Naive thymus-derived CD8-positive, alpha-beta T cell (primary cell): ENCODE measurements around the gene LONP2. TPM values are rescaled to one million over a fixed set of nuclear protein-coding genes. Genes with fewer than 3 reads are reported as not detected.

ENCODE experiments used
- ATAC-seq, 2 donors: fragments of 150-1000 bp; cut with Tn5 transposase in 1 of 2; sonication (Bioruptor Pico), chemical (Tn5 transposase) in 1 of 2; 1 replicate in 1 of 2; 2 replicates in 1 of 2; pipeline ENCODE4 v1.10.0; 2021; ENCODE audit warnings: mild to moderate bottlenecking in 2 of 2, moderate library complexity in 2 of 2
- POLR2A ChIA-PET: fragments of 350-600 bp; sonication (Branson Sonifier 250); formaldehyde crosslinking; loops from one replicate; lab custom pipeline; 2021; ENCODE audit warnings: antibody characterized with exemption; lab: Charles Lee
- DNase-seq, 10 donors: peaks; one replicate each; pipeline versions ENCODE4 v3.0.0 to v3.0.0-alpha.2; 2020 to 2022
- H3K27ac Mint-ChIP-seq, 10 donors: one replicate each; pipeline ENCODE4 v1.8.0; 2020 to 2022; ENCODE audit warnings: mild to moderate bottlenecking in 10 of 10, mixed read lengths in 10 of 10, moderate library complexity in 4 of 10, inconsistent platforms in 1 of 10
- H3K27me3 Mint-ChIP-seq, 5 donors: one replicate each; pipeline ENCODE4 v1.8.0; 2021 to 2022; ENCODE audit warnings: mixed read lengths in 5 of 5
- H3K36me3 Mint-ChIP-seq, 3 donors: one replicate each; pipeline ENCODE4 v1.8.0; 2020 to 2022; ENCODE audit warnings: mixed read lengths in 3 of 3, mild to moderate bottlenecking in 2 of 3, inconsistent platforms in 1 of 3
- H3K4me1 Mint-ChIP-seq, 4 donors: one replicate each; pipeline ENCODE4 v1.8.0; 2021 to 2022; ENCODE audit warnings: mixed read lengths in 4 of 4
- H3K4me3 Mint-ChIP-seq, 10 donors: one replicate each; pipeline ENCODE4 v1.8.0; 2020 to 2022; ENCODE audit warnings: mild to moderate bottlenecking in 10 of 10, mixed read lengths in 10 of 10, moderate library complexity in 6 of 10, inconsistent platforms in 1 of 10
- H3K9me3 Mint-ChIP-seq, 9 donors: one replicate each; pipeline ENCODE4 v1.8.0; 2020 to 2022; ENCODE audit warnings: mixed read lengths in 9 of 9, mild to moderate bottlenecking in 3 of 9, inconsistent platforms in 1 of 9, moderate library complexity in 1 of 9
- polyA plus RNA-seq, 3 donors: library from polyadenylated mRNA; unstranded; fragments of 300-500 nt; fragmentation: Illumina TruSeq; gene quantifications; one replicate each; pipeline ENCODE4 v1.2.3, GENCODE V29; 2021
- total RNA-seq, 8 experiments: library from RNA in 2 of 8; stranded (reverse) in 2 of 8; gene quantifications; one replicate each; pipeline ENCODE4 v1.2.3 and lab custom pipeline; 2021 to 2026

Gene LONP2
- total and polyA plus RNA-seq, 5 experiments from 2014 or later = 37.2 to 114 (median 44.5) TPM

- Mint-ChIP-seq H3K27me3 (no peaks in the 10 kb centered on the region), H3K9me3 (no peaks in the 10 kb centered on the region), H3K4me1 (peaks cover 11 to 41% (median 21%) of the 10 kb centered on the region in 4 donors), H3K27ac (peak overlapping the region in 2 of 10 donors; percentile 15 to 49), H3K4me3 (no peak overlapping the region), H3K36me3 (peaks cover 9 to 44% (median 10%) of the 10 kb centered on the region in 3 donors)
- POLR2A ChIA-PET = no interaction called here
- DNase-seq (no peak), ATAC-seq (no peak)
Measured at GRCh38 chr16:48329138-48329537, 85.0 kb downstream of the LONP2 start.

DNA sequence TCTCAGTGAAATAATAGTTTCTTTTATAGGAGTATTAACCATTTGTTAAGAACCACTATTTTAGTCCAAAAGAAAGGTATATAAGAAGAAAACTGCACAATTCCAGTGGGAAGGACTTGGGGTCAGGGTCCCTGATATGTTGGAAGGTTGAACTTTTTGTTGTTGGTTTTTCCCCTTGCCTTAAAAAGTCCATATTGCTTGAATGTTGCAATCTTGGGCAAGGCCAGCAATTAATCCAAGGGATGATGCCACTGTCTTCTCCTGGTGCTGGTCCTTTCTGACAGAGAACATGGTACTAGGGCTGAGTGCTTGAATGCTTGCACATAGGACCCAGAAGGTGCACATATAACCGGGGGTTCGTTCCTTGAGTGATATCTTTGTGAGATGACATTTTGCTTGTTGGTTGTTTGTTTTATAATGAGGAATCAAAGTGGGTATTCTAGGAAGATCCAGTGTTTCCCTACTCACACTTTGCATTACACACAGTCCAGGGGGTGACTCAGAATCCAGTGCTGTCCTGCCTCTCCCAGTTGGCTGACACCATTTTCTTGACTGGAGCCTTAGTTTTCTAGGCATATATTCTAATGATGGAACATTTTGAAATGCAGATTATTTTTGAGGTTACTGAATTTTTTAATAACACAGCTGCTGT lies 86.2 kb downstream of the LONP2 start:
- Mint-ChIP-seq H3K9me3 (no peaks in the 10 kb centered on the region), H3K4me3 (peak overlapping the region in 1 of 10 donors; percentile 11), H3K27ac (peak overlapping the region; percentile 5 to 80 (median 60)), H3K36me3 (peaks cover 6 to 52% (median 12%) of the 10 kb centered on the region in 3 donors), H3K4me1 (peaks cover 9 to 33% (median 21%) of the 10 kb centered on the region in 4 donors), H3K27me3 (no peaks in the 10 kb centered on the region)
- POLR2A ChIA-PET = interaction anchor here (1.0 kb wide), 1 partner anchor 12 kb away, joined by 6 read pairs; no protein-coding TSS in a partner anchor
- ATAC-seq = no peak
- DNase-seq = no peak

- no peak for ATAC-seq
- peak overlapping the region; percentile 46 to 80 (median 61) for H3K27ac Mint-ChIP-seq
- peaks cover 8 to 30% (median 20%) of the 10 kb centered on the region in 4 donors for H3K4me1 Mint-ChIP-seq
- no peaks in the 10 kb centered on the region for H3K9me3 Mint-ChIP-seq
- H3K36me3 Mint-ChIP-seq = peaks cover 4 to 55% (median 11%) of the 10 kb centered on the region in 3 donors
- POLR2A ChIA-PET = interaction anchor here (1.0 kb wide), 1 partner anchor 12 kb away, joined by 6 read pairs; no protein-coding TSS in a partner anchor
- peak overlapping the region in 1 of 10 donors; percentile 0 for H3K4me3 Mint-ChIP-seq
- no peaks in the 10 kb centered on the region for H3K27me3 Mint-ChIP-seq
- no peak for DNase-seq
Measured at GRCh38 chr16:48330841-48331192, 86.7 kb downstream of the LONP2 start.

DNA sequence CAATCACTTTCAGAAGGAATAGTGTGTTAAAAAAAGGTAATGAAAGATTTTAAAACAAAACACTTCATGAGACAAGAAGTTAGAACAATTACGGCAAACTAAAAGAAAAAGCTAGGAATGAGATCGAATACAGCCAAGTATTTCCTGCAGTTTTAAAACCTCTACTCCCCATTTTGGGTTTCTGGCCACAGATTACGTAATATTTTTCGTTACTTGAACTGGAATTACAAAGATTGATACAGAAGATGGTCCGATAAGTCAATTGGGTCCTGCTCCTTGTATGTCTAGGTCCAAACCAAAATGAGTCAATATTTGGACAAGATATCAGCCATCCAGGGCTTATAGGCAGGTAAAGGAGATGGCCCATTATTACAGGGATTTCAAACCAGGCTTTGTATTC lies 88.9 kb downstream of the LONP2 start:
- peak overlapping the region in 1 of 10 donors; percentile 49 for H3K27ac Mint-ChIP-seq
- ATAC-seq = no peak
- POLR2A ChIA-PET = interaction anchor here (1.5 kb wide), 1 partner anchor 13 kb away, joined by 4 read pairs; no protein-coding TSS in a partner anchor
- no peak for DNase-seq
- peaks cover 12 to 66% (median 24%) of the 10 kb centered on the region in 3 donors for H3K36me3 Mint-ChIP-seq
- H3K4me3 Mint-ChIP-seq = no peak overlapping the region
- H3K9me3 Mint-ChIP-seq = no peaks in the 10 kb centered on the region
- no peaks in the 10 kb centered on the region for H3K27me3 Mint-ChIP-seq
- H3K4me1 Mint-ChIP-seq = peaks cover 10 to 27% (median 21%) of the 10 kb centered on the region in 4 donors

DNA sequence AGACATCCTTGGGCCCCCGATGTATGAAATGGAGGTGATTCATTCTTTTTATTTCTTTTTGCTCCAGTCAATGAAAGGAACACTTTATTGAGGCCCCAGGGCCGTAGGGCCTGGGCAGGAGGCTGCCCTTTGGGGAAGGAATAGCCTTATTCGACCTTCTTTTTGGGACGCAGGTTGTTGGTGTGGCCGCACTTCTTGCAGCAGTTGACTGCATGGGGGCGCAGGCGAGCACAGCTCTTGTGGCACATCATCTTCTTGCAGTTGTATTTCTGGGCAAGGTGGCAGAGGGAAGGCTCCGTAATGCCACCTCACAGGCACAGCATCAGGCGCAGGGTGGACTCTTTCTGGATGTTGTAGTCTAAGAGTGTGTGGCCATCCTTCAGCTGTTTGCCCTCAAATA lies 90.2 kb downstream of the LONP2 start:
- Mint-ChIP-seq H3K27ac (peak overlapping the region in 1 of 10 donors; percentile 27), H3K4me3 (no peak overlapping the region), H3K4me1 (peaks cover 15 to 33% (median 24%) of the 10 kb centered on the region in 4 donors), H3K9me3 (no peaks in the 10 kb centered on the region), H3K27me3 (no peaks in the 10 kb centered on the region), H3K36me3 (peaks cover 12 to 76% (median 26%) of the 10 kb centered on the region in 3 donors)
- DNase-seq (no peak), ATAC-seq (no peak)
- POLR2A ChIA-PET = no interaction called here

- no peak for ATAC-seq
Measured at GRCh38 chr16:48335961-48336360, 91.9 kb downstream of the LONP2 start.

DNA sequence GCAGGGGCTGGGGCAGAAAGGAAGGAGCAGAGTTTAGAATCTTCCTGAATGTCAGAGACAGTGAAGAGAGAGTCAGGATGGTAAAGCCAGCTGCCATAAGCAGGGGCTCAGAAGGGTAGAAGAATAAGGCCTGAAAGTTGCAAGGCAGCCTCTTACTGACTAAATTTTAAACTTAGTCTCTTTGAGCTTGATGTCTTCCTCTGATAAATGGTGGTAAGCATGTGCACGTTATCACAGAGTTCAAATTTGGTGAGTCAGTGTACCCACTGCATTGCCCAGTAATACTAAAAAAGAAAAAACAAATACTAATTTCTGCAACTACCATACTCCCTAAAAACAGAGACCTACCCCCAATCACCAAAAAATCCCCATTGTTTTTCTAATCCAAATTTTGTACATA lies 96.0 kb downstream of the LONP2 start:
- no peaks in the 10 kb centered on the region for H3K9me3 Mint-ChIP-seq
- no peak for DNase-seq
- H3K4me3 Mint-ChIP-seq = no peak overlapping the region
- no peak for ATAC-seq
- H3K36me3 Mint-ChIP-seq = peaks cover 8 to 91% (median 31%) of the 10 kb centered on the region in 3 donors
- peak overlapping the region in 8 of 10 donors; percentile 16 to 73 (median 51) for H3K27ac Mint-ChIP-seq
- no peaks in the 10 kb centered on the region for H3K27me3 Mint-ChIP-seq
- peaks cover 0 to 16% (median 12%) of the 10 kb centered on the region in 4 donors for H3K4me1 Mint-ChIP-seq
- POLR2A ChIA-PET = interaction anchor here (1.2 kb wide), 1 partner anchor 9 kb away, joined by 3 read pairs; no protein-coding TSS in a partner anchor

More at GRCh38 chr16:48335961-48336360, 91.9 kb downstream of the LONP2 start:
- Mint-ChIP-seq H3K27me3 (no peaks in the 10 kb centered on the region), H3K4me3 (no peak overlapping the region), H3K9me3 (no peaks in the 10 kb centered on the region), H3K4me1 (peaks cover 3 to 21% (median 17%) of the 10 kb centered on the region in 4 donors), H3K27ac (peak overlapping the region in 1 of 10 donors; percentile 49), H3K36me3 (peaks cover 12 to 82% (median 26%) of the 10 kb centered on the region in 3 donors)
- no peak for DNase-seq
- POLR2A ChIA-PET = no interaction called here

DNA sequence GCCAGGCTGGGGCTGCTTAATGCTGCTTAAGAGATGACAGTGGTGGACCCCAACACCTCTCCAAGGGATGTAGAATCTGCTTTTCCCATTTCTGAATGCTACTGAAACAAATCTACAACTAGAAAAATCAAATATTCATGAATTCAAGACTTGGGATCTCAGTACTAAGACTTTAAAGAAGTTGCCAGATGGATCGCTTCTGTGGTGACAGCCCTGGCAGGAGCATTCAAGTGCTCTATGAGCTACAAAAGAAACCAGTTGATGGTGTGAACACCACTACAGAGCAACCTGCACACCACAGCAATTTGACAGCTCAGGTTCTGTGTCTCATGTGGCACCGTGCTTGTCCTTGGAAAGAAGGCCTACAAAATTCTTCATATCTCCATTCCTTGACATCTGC lies 98.5 kb downstream of the LONP2 start:
- H3K36me3 Mint-ChIP-seq = peaks cover 0 to 69% (median 15%) of the 10 kb centered on the region in 3 donors

GRCh38 chr16:48347191-48347865 lies 103.2 kb downstream of the LONP2 start:
- peak overlapping the region; percentile 44 to 91 (median 76) for H3K27ac Mint-ChIP-seq
- peak in 6 of 10 donors; percentile 5 to 58 (median 30) for DNase-seq
- ATAC-seq = peak; percentile 66 to 89
- no peak overlapping the region for H3K4me3 Mint-ChIP-seq
- peaks cover 0 to 70% (median 18%) of the 10 kb centered on the region in 3 donors for H3K36me3 Mint-ChIP-seq
- H3K4me1 Mint-ChIP-seq = peaks cover 0 to 21% (median 6%) of the 10 kb centered on the region in 4 donors
- POLR2A ChIA-PET = interaction anchor here (0.7 kb wide), 1 partner anchor 29 kb away, joined by 3 read pairs; no protein-coding TSS in a partner anchor
- no peaks in the 10 kb centered on the region for H3K27me3 Mint-ChIP-seq
- no peaks in the 10 kb centered on the region for H3K9me3 Mint-ChIP-seq

More for the DNA sequence above, 98.5 kb downstream of the LONP2 start:
- H3K27ac Mint-ChIP-seq = peak overlapping the region in 7 of 10 donors; percentile 4 to 77 (median 44)
- peaks cover 5 to 31% (median 11%) of the 10 kb centered on the region in 4 donors for H3K4me1 Mint-ChIP-seq
- no peaks in the 10 kb centered on the region for H3K9me3 Mint-ChIP-seq
- H3K4me3 Mint-ChIP-seq = no peak overlapping the region
- POLR2A ChIA-PET = interaction anchor here (0.7 kb wide), 1 partner anchor 12 kb away, joined by 6 read pairs; no protein-coding TSS in a partner anchor
- ATAC-seq = no peak
- H3K27me3 Mint-ChIP-seq = no peaks in the 10 kb centered on the region
- DNase-seq = no peak

DNA sequence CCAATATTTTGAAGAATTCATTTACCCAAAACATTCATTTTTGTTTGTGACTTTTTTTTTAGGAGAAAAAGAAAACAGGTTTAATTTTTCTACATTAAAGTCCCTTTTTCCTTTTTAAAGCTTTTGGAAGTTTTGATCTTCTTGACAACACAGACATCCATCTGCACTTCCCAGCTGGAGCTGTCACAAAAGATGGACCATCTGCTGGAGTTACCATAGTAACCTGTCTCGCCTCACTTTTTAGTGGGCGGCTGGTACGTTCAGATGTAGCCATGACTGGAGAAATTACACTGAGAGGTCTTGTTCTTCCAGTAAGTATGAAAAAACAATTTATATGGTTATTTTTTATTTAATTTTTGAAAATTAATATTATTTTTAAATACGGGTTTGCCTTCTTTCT lies 103.9 kb downstream of the LONP2 start:
- no peaks in the 10 kb centered on the region for H3K27me3 Mint-ChIP-seq
- H3K4me3 Mint-ChIP-seq = no peak overlapping the region
- POLR2A ChIA-PET = no interaction called here
- H3K27ac Mint-ChIP-seq = peak overlapping the region in 1 of 10 donors; percentile 56
- DNase-seq = no peak
- peaks cover 0 to 63% (median 18%) of the 10 kb centered on the region in 3 donors for H3K36me3 Mint-ChIP-seq
- H3K9me3 Mint-ChIP-seq = no peaks in the 10 kb centered on the region
- H3K4me1 Mint-ChIP-seq = peaks cover 0 to 20% (median 7%) of the 10 kb centered on the region in 4 donors
- ATAC-seq = no peak

DNA sequence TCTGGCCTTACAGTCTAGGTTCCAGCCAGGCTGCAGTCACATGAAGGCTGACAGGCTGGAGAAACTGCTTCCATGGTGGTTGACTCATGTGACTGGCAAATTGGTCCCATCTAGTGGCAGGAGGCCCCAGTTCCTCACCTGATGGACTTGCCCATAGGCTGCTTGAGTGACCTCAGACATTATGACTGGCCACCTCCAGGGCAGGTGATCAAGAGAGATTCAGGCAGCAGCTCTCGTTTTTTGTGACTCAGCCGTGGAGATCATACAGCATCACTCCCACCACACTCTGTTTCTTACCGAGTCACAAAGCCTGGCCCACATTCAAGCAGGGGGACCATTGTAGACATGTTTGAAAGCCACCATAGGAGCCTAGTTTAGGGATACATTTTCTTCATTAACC lies 106.6 kb downstream of the LONP2 start:
- H3K4me1 Mint-ChIP-seq = peaks cover 6 to 29% (median 14%) of the 10 kb centered on the region in 4 donors
- DNase-seq = no peak
- H3K4me3 Mint-ChIP-seq = no peak overlapping the region
- no peaks in the 10 kb centered on the region for H3K27me3 Mint-ChIP-seq
- no peak for ATAC-seq
- peaks cover 0 to 63% (median 7%) of the 10 kb centered on the region in 3 donors for H3K36me3 Mint-ChIP-seq
- POLR2A ChIA-PET = no interaction called here
- peak overlapping the region in 5 of 10 donors; percentile 15 to 80 (median 52) for H3K27ac Mint-ChIP-seq
- no peaks in the 10 kb centered on the region for H3K9me3 Mint-ChIP-seq

GRCh38 chr16:48352648-48353390 lies 108.7 kb downstream of the LONP2 start:
- ATAC-seq = no peak

More at GRCh38 chr16:48352648-48353390, 108.7 kb downstream of the LONP2 start:
- no peak for DNase-seq
- Mint-ChIP-seq H3K9me3 (no peaks in the 10 kb centered on the region), H3K36me3 (peaks cover 0 to 64% (median 6%) of the 10 kb centered on the region in 3 donors), H3K27me3 (no peaks in the 10 kb centered on the region), H3K4me1 (peaks cover 6 to 12% (median 9%) of the 10 kb centered on the region in 4 donors), H3K4me3 (peak overlapping the region in 1 of 10 donors; percentile 20), H3K27ac (peak overlapping the region in 4 of 10 donors; percentile 43 to 83 (median 66))
- POLR2A ChIA-PET = interaction anchor here (0.6 to 1.2 kb wide), 5 partner anchors 33 to 270 kb away, joined by 3 to 5 read pairs (median 3); no protein-coding TSS in a partner anchor
